ENCODE measurements around the gene HOXB9. TPM values are rescaled to one million over a fixed set of nuclear protein-coding genes. Genes with fewer than 3 reads are reported as not detected.

The HOXB9 gene
- polyA plus RNA-seq, 1 experiment = not detected

- Histone ChIP-seq H3K4me3 (ENCODE audit: low read depth, low read length) (no peak overlapping the region), H3K36me3 (ENCODE audit: control insufficient read depth, insufficient read depth, low read length) (no peaks in the 10 kb centered on the region), H3K27me3 (ENCODE audit: control insufficient read depth, insufficient read depth, low read length) (peaks cover 71% of the 10 kb centered on the region)
- TF ChIP-seq, protein P1, sequence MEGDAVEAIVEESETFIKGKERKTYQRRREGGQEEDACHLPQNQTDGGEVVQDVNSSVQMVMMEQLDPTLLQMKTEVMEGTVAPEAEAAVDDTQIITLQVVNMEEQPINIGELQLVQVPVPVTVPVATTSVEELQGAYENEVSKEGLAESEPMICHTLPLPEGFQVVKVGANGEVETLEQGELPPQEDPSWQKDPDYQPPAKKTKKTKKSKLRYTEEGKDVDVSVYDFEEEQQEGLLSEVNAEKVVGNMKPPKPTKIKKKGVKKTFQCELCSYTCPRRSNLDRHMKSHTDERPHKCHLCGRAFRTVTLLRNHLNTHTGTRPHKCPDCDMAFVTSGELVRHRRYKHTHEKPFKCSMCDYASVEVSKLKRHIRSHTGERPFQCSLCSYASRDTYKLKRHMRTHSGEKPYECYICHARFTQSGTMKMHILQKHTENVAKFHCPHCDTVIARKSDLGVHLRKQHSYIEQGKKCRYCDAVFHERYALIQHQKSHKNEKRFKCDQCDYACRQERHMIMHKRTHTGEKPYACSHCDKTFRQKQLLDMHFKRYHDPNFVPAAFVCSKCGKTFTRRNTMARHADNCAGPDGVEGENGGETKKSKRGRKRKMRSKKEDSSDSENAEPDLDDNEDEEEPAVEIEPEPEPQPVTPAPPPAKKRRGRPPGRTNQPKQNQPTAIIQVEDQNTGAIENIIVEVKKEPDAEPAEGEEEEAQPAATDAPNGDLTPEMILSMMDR (IDR thresholded peaks at IDR 0.05; ENCODE audit: insufficient read depth, low read depth, low read length) = no peak
- ChIA-PET POLR2A (no interaction called here), CTCF (interaction anchor here (0.9 to 2.3 kb wide), 5 partner anchors 12 to 275 kb away, joined by 3 to 11 read pairs (median 4); no protein-coding TSS in a partner anchor)
- no peak for DNase-seq (ENCODE audit: low read depth)
These were observed 43.4 kb downstream of the HOXB9 start for GRCh38 chr17:48582750-48583069.

DNA sequence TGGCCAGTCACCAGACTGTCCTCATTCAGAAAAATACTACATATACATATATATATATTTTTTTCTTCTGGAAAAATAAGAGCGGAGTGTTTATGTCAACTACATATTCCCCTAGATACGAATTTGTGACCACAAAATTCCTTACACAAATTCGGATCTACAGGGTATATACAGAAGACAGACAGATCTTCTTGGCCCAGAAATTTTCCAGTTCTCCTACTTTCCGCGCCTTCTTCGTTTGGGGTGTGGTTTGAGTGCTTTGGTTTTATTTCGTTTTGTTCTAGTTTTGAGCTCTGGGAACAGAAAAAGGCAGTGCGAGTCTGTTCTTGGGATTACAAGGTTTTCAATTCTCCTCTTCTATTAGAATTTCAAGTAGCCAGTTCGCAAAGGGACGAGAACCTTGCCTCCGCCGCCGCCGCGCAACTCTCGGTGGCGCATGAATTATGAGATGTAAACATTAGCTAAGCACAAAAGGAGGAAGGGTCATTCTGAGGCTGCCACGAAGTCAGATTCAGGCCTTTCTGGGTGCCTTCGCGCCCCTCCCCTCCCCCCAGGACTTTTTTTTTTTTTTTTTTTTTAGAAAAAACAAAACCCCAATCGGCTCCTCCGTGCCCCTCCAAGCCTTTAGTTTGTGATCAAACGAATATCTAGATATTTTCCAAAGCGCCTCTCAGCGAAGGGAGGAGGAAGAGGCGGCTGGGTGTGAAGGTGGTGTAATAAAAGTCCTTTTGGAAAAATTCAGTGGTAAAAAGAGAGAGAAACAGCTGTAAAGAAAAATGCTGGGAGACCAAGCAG is 46.2 kb downstream of the HOXB9 start:
- ChIA-PET CTCF (interaction anchor here (0.7 kb wide), 1 partner anchor 244 kb away, joined by 3 read pairs; no protein-coding TSS in a partner anchor), POLR2A (no interaction called here)
- DNase-seq (ENCODE audit: low read depth) = no peak
- Histone ChIP-seq H3K4me3 (ENCODE audit: low read depth, low read length) (no peak overlapping the region), H3K36me3 (ENCODE audit: control insufficient read depth, insufficient read depth, low read length) (no peaks in the 10 kb centered on the region), H3K27me3 (ENCODE audit: control insufficient read depth, insufficient read depth, low read length) (peaks cover 70% of the 10 kb centered on the region)
- TF ChIP-seq, protein P1 (IDR thresholded peaks at IDR 0.05; ENCODE audit: insufficient read depth, low read depth, low read length) = no peak

GRCh38 chr17:48579471-48579759 is 46.7 kb downstream of the HOXB9 start:
- ChIA-PET CTCF (no interaction called here), POLR2A (no interaction called here)
- H3K4me3 ChIP-seq (ENCODE audit: low read depth, low read length) = no peak overlapping the region
- peaks cover 73% of the 10 kb centered on the region for H3K27me3 ChIP-seq (ENCODE audit: control insufficient read depth, insufficient read depth, low read length)
- TF ChIP-seq, protein P1 (IDR thresholded peaks at IDR 0.05; ENCODE audit: insufficient read depth, low read depth, low read length) = no peak
- no peaks in the 10 kb centered on the region for H3K36me3 ChIP-seq (ENCODE audit: control insufficient read depth, insufficient read depth, low read length)
- no peak for DNase-seq (ENCODE audit: low read depth)

GRCh38 chr17:48578616-48579470 is 47.3 kb downstream of the HOXB9 start:
- Histone ChIP-seq H3K36me3 (ENCODE audit: control insufficient read depth, insufficient read depth, low read length) (no peaks in the 10 kb centered on the region), H3K27me3 (ENCODE audit: control insufficient read depth, insufficient read depth, low read length) (peaks cover 72% of the 10 kb centered on the region), H3K4me3 (ENCODE audit: low read depth, low read length) (no peak overlapping the region)
- ChIA-PET CTCF (no interaction called here), POLR2A (no interaction called here)
- TF ChIP-seq, protein P1 (IDR thresholded peaks at IDR 0.05; ENCODE audit: insufficient read depth, low read depth, low read length) = no peak
- DNase-seq (ENCODE audit: low read depth) = no peak

DNA sequence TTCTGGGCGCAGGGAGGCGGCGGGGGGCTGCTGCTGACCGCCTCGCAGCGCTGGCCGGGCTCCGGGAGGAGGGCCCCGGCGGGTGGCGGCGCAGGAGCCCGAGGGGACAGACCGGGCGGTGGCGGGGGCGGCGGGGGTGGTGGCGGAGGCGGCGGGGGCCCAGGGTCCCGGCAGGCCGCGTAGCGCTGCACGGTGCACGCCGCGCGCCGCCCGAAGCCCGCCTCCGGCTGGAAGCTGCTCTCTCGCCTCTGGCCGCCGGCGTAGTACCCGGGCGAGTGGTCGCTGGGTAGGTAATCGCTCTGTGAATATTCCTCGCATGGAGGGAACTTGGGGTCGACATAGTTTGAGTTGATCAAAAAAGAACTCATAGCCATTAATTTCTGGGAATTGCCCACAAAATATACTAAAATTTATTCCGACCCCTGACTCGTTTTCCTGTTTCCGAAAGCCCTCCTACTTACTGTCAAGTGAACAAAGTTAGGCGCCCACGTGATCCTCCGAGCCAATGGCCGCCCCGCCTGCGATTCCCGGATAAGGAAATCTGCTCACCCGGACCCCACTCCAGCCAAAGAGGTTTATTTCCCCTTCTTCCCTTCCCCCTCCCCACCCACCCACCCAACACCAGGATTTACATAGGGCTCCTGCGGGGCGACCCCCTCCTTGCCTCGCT is 48.1 kb downstream of the HOXB9 start, which contains the start of gene HOXB4:
Gene HOXB4 (minus strand): TSS at position 405 of the 670 bp plus-strand sequence. CDS start 31 bp downstream, at position 374.
- ChIA-PET POLR2A (no interaction called here), CTCF (no interaction called here)
- no peaks in the 10 kb centered on the region for H3K36me3 ChIP-seq (ENCODE audit: control insufficient read depth, insufficient read depth, low read length)
- no peak for DNase-seq (ENCODE audit: low read depth)
- peaks cover 73% of the 10 kb centered on the region for H3K27me3 ChIP-seq (ENCODE audit: control insufficient read depth, insufficient read depth, low read length)
- H3K4me3 ChIP-seq (ENCODE audit: low read depth, low read length) = no peak within 1 kb of the TSS
- TF ChIP-seq, protein P1 (IDR thresholded peaks at IDR 0.05; ENCODE audit: insufficient read depth, low read depth, low read length) = no peak

Measured in BJ (cell line).